DMS79 (cell line): ENCODE results near the gene TNS4.

Experiments used
- DNase-seq: peaks from one replicate; lab custom pipeline; 2025; lab: John Stamatoyannopoulos, UW

The TNS4 gene

DNA sequence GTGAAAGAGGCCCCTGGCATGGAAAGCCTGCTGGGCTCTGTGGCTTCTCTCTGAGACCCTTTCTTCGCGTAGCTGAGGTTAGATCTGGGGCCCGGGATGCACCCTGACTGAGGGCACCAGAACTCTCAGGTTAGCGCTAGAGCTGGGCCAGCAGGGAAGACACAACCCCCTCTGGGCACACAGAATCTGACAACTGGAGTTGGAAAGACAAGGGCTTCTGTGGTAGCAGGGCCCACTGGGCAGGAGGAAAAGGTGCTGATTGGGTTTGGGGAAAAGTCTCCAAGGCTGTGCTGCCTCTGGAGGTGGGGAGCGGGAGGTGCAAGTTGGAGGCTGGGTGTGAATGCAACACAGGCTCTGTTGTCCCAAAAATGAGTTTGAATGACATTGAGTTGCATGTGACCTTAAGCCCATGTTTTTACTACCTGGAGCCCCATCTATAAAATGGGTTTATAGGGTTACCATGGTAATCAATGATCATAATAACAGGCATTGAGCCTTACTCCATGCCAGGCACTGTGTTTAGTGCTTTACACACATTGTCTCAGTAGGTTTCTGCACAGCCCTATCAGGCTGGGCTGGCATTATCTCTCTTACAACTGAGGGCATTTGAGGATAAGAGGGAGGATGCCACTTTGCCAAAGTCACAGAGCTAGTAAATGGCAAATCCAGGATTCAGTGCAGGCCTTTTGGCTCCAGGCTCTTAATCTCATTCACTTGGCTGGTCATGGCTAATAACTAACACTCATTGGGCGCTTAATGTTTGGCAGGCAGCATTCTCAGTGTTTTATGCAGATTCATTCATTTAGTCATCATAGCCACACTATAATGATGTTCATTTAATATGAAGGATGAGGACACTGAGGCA, 67.6 kb downstream of the TNS4 start:
- no peak for DNase-seq

- no peak for DNase-seq
Measured at GRCh38 chr17:40432864-40433528, 68.4 kb downstream of the TNS4 start.

DNA sequence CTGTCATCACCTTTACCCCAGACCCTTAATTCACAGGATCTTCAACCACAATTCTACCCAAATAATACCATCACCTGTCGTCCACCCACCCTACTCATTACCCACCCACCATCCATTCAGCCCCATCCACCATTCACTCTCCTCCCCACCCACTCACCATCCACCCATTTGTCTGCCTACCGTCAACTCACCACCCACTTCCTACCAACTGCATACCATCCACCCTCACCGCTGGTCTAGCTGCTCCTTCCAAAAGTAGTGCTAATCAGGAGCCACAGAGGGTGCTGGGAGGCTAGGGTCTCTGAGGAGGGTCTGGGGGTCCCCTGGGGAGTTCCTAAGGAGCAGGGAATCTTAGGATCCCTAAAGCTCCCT, 70.2 kb downstream of the TNS4 start:
- DNase-seq: no peak

- DNase-seq: no peak
Measured at GRCh38 chr17:40430272-40431230, 70.9 kb downstream of the TNS4 start.

DNA sequence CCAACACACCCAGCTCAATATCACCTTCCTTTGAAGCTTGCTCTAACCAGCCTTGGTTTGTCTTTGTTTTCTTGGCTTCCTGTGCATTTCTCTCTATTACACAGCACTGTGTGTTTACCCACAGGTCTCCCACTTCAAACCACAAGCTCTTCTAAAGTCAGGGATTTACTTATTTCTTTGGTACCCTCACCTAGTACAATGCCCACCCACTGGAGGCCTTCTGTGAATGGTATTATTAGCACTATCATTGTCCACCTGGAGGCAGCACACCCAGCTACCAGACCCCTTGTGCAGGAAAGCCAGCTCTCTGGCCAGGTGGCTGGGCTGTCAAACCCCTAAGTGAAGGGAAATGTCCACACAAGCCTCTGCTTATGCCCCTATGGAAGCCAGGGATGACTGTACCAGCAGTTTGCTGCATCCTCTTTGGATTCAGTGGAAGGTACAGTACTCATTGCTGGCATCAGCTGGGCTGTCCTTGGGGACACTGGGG, 74.4 kb downstream of the TNS4 start:
- DNase-seq: no peak
